HG02885 (cell line): ENCODE data around the gene CD52.
A peak's percentile ranks its signal among the peaks of the same experiment; 100 is the strongest.
"Not testable (repeated sequence)": the region's sequence is repeated elsewhere in the genome, so short reads cannot be mapped to it uniquely, and the experiment has no call there.

ENCODE experiments used
- ATAC-seq: cut with Tn5 transposase; IDR thresholded peaks from one replicate; pipeline ENCODE4 v1.9.1; 2021; ENCODE audit warnings: mild to moderate bottlenecking; ENCODE audit not compliant: unreplicated experiment, poor library complexity

The CD52 gene

DNA sequence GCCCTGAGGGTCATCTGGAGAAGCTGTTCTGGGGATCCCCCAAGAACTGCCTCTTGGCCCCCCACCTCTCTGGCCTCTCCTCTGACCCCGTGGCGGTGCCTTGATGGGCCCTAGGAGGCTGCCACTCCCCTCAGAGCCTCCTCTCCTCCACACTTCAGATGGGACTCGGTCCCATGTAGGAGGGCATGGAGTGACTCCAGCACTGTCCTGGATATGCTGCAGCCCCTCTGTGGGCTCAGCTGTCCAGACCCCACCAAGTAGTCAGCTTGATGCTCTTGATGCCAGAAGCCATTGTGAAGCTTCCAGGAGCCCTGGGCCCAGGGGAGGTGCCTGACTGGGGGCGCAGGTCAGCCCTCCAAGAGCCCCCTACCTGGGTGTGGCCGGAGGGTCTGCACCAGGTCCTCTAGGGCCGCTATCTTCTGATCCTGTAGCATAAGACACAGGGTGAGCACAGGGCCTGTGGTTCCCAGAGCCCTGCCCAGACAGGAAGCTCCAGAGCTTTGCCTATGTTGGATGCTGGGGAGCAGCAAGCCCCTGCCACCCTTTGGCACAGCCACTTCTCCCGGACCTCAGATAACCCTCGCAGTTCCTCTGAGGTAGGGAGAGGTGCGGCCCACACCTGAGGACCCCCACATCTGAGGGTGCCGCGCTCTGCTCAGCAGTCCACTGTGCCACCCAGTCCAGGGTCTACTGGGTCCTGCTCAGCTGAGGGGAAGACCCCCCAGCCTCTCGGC lies 20.5 kb upstream of the CD52 start:
- ATAC-seq, result no peak

DNA sequence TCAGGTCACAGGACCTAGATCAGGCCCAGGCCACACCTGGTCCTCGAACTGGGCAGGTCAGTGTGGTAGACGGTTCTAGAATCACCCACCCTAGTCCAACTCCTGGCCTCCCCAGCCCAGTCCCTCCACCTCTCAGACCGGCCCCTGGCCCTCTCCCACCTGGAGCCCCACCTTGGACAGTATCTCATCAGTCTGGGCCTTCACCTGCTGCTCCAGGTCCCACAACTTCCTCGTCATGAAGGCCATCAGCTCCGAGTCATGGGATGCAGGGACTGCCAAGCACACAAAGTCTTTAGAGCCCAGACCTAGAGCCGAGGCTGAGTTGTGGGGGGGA lies 20.0 kb upstream of the CD52 start:
- no peak for ATAC-seq

- ATAC-seq, result no peak
Observed at GRCh38 chr1:26300578-26301275, 17.0 kb upstream of the CD52 start.

GRCh38 chr1:26302733-26303405 lies 14.9 kb upstream of the CD52 start:
- no peak for ATAC-seq

DNA sequence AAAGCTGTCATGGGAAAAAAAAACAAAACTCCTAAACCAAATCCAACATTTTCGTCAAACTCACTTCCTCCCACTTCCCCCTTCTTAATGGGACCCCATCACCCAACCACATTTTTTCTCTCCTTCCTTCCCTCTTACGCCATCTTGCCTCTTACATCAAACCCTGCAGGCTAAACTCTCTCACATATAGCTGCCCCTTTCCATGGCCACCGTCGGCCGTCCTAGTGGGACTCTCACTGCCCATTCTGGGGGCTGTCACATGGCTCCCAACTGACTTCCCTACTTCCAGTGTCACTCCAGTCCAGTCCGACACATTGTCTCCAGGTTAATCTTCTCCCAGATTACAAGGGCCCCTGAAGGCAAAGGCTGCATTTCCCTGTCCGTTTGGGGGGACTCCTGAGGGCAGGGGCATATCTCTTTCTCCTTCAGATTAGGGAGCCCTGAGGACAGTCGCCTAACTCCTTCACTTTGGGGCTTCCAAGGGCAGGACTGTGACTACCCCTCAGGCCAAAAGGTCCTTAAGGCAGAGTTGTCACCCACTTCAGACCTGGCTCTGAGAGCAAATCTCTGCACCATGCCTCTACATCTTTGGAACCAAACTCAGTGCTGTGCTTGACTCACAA lies 12.0 kb upstream of the CD52 start:
- no peak for ATAC-seq

- peak; percentile 99 for ATAC-seq
Observed at GRCh38 chr1:26306290-26307229, 11.2 kb upstream of the CD52 start, which contains the start of gene UBXN11. TSS of gene UBXN11 (minus strand) at chr1:26306636. CDS start at chr1:26302883, 3,753 bp downstream.

GRCh38 chr1:26307363-26307781 lies 10.4 kb upstream of the CD52 start:
- no peak for ATAC-seq

DNA sequence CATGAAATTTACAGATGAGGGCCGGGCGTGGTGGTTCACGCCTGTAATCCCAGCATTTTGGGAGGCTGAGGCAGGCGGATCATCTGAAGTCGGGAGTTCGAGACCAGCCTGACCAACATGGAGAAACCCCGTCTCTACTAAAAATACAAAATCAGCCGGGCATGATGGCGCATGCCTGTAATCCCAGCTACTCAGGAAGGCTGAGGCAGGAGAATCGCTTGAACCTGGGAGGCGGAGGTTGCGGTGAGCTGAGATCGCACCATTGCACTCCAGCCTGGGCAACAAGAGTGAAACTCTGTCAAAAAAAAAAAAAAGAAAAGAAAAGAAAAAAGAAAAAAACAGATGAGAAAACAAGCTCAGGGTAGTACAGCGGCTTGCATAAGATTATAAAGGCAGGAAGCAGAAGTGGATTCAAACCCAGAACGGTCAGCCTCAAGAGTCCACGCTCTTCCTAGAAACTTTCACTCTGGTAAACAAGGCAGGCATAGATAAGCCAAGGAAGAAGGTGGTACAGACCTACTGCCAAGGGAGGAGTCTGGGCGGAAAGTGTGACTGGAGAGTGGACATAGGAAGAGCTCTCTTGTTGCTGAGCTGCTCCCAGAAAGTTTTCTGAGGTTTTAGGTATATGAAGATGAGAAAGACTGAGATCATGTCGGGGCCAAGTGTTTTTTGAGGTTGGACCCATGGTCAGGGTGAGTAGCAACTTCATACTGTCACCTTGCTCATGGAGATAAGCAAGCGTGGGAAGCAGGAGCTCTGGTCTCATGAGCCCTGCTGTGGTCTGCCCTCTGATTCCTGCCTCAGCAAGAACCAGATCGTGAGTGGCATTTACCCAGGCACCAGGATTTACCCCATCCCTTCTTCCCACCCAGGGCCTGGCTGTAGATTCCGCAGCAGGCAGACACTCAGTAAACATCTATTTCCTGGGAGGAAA lies 9.5 kb upstream of the CD52 start:
- not testable (repeated sequence) for ATAC-seq

- ATAC-seq, result no peak
Observed at GRCh38 chr1:26314501-26314900, 3.3 kb upstream of the CD52 start.

DNA sequence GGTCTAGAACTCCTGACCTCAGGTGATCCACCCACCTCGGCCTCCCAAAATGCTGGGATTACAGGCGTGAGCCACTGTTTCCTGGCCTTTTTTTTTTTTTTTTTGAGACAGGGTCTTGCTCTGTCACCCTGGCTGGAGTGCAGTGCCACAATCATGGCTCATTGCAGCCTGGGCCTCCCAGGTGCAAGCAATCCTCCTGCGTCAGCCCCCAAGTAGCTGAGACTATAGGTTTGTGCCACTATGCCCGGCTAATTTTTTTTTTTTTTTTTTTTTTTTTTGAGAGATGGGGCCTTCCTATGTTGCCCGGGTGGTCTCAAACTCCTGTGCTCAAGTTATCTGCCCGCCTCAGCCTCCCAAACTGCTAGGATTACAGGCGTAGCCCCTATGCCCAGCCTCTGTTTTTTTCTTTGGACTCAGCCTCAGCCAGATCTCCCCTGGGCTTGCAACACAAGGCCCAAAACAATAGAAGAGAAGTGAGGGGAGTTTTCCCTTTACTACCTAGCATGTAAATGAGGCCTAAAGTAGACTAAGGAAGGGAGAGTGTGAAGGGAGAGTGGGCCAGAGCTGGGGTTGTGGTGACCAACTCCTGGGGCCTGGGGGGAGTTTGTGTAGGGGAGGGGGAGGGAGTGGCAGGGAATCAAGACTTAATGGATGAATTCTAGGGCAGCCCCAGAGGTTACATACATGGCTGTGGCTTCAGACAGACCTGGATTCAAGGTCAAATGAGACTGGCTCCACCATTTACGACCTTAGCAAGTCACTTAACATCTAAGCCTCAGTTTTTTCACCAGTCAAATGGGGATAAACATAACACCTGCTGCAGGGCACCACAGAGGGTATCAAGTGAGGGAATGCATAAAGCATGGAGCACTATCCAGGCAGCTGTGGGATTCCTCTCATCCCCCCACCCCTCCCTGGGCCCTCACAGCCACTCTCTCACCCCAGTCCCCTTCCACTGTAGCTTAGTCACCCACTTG lies 1.6 kb upstream of the CD52 start:
- ATAC-seq, result no peak

- no peak for ATAC-seq
Observed at GRCh38 chr1:26317146-26317545, 612 bp upstream of the CD52 start.

GRCh38 chr1:26318338-26319064 lies 743 bp downstream of the CD52 start:
- peak; percentile 0 for ATAC-seq

DNA sequence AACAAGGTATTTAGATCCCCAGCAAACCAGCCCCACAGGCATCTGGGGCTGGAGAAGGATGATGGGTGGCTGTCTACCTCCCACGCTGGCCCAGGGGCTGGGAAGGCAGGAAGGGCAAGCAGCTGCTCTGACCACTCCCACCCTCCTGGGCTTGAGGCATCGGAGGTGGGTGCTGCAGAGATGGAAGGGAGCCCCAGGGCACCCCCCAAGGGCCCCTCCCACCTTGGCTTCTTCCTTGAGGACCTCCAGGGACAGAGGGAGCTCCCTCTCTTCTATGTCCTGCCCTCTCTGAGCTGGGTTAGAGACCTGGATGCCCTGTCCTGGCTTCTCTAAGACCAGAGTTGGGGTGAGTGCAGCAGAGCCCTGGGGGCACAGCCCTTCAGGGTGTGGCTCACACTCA lies 3.1 kb downstream of the CD52 start:
- no peak for ATAC-seq

- ATAC-seq, result no peak
Observed at GRCh38 chr1:26321315-26322041, 3.7 kb downstream of the CD52 start.

GRCh38 chr1:26322042-26322331 lies 4.2 kb downstream of the CD52 start:
- no peak for ATAC-seq

- no peak for ATAC-seq
Observed at GRCh38 chr1:26323382-26323781, 5.6 kb downstream of the CD52 start.

DNA sequence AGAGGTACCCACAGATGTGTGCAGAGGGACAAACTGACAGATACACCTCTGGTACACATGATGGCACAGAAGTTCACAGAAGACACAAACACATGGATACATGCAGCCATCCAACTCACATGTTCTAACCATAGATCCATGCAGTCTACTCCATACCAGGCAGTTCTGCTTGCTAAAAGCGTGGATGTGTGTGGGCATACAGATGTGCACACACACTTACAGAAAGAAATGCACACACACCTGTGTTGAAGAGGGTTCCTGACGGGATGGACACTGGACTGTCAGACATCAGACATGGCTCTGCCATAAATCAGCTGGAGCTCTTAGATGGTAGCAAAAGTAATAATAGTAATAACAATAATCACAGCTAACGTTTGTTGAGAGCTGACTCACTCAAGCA lies 6.8 kb downstream of the CD52 start:
- no peak for ATAC-seq
